Liver (tissue), 9 donors: ENCODE results near the gene NPW. TPM values are rescaled to one million over a fixed set of nuclear protein-coding genes. Genes with fewer than 3 reads are reported as not detected.

ENCODE experiments used
- DNase-seq: peaks from one replicate; pipeline ENCODE4 v3.0.0-alpha.2; 2017; ENCODE audit warnings: low spot score
- H3K27ac ChIP-seq, 2 donors: one replicate each; pipeline ENCODE4 v1.7.0; 2013; ENCODE audit warnings: inconsistent platforms in 2 of 2, low read length in 2 of 2, control low read depth in 1 of 2, low read depth in 1 of 2, mild to moderate bottlenecking in 1 of 2
- H3K27me3 ChIP-seq, 4 donors: one replicate each; pipeline versions ENCODE4 v1.6.1 to v1.7.0; 2013; ENCODE audit warnings: low read length in 3 of 4, inconsistent platforms in 1 of 4, mild to moderate bottlenecking in 1 of 4, moderate library complexity in 1 of 4; ENCODE audit not compliant: control insufficient read depth in 4 of 4, insufficient read depth in 4 of 4
- H3K36me3 ChIP-seq, 4 donors: one replicate each; pipeline versions ENCODE4 v1.6.1 to v1.7.0; 2013; ENCODE audit warnings: low read length in 3 of 4, mild to moderate bottlenecking in 3 of 4, low read depth in 1 of 4, moderate library complexity in 1 of 4; ENCODE audit not compliant: control insufficient read depth in 4 of 4, insufficient read depth in 3 of 4
- H3K4me1 ChIP-seq, 4 donors: one replicate each; pipeline versions ENCODE4 v1.6.1 to v1.7.0; 2013; ENCODE audit warnings: low read length in 3 of 4, mild to moderate bottlenecking in 3 of 4, moderate library complexity in 1 of 4; ENCODE audit not compliant: control insufficient read depth in 4 of 4, insufficient read depth in 4 of 4
- H3K4me3 ChIP-seq, 3 donors: one replicate each; pipeline versions ENCODE4 v1.6.1 to v1.7.0; 2013; ENCODE audit warnings: low read length in 3 of 3, control low read depth in 1 of 3, low read depth in 1 of 3, mild to moderate bottlenecking in 1 of 3
- H3K9ac ChIP-seq, 2 donors: one replicate each; pipeline ENCODE4 v1.7.0; 2013; ENCODE audit warnings: low read length in 2 of 2, mild to moderate bottlenecking in 2 of 2, moderate library complexity in 2 of 2, control low read depth in 1 of 2, low read depth in 1 of 2
- H3K9me3 ChIP-seq, 4 donors: one replicate each; pipeline versions ENCODE4 v1.6.1 to v1.7.0; 2013; ENCODE audit warnings: low read length in 3 of 4; ENCODE audit not compliant: control insufficient read depth in 4 of 4
- EGR1 ChIP-seq, 2 donors: IDR thresholded peaks; 2 replicates each; pipeline ENCODE4 v1.6.1; 2016 to 2018; ENCODE audit warnings: antibody characterized with exemption in 2 of 2, low read depth in 2 of 2
- FOXA1 ChIP-seq: IDR thresholded peaks from 2 replicates; pipeline ENCODE4 v1.6.1; 2016; ENCODE audit warnings: antibody characterized with exemption
- FOXA2 ChIP-seq: IDR thresholded peaks from 2 replicates; pipeline ENCODE4 v1.6.1; 2016; ENCODE audit warnings: antibody characterized with exemption
- GABPA ChIP-seq, 2 donors: IDR thresholded peaks in 1 of 2; conservative IDR thresholded peaks in 1 of 2; 2 replicates each; pipeline ENCODE4 v1.6.1; 2016; ENCODE audit warnings: antibody characterized with exemption in 2 of 2, mild to moderate bottlenecking in 1 of 2, moderate library complexity in 1 of 2
- HNF4A ChIP-seq, 2 donors: conservative IDR thresholded peaks; 2 replicates each; pipeline ENCODE4 v1.6.1; 2016; ENCODE audit warnings: antibody characterized with exemption in 2 of 2, mild to moderate bottlenecking in 2 of 2
- HNF4G ChIP-seq: IDR thresholded peaks from 2 replicates; pipeline ENCODE4 v1.6.1; 2016; ENCODE audit warnings: antibody characterized with exemption
- JUND ChIP-seq, 2 donors: IDR thresholded peaks; 2 replicates each; pipeline ENCODE4 v1.6.1; 2016; ENCODE audit warnings: antibody characterized with exemption in 2 of 2
- NR2F2 ChIP-seq: IDR thresholded peaks from 2 replicates; pipeline ENCODE4 v1.6.1; 2016; ENCODE audit warnings: antibody characterized with exemption
- RAD21 ChIP-seq, 2 donors: IDR thresholded peaks; 2 replicates each; pipeline ENCODE4 v1.6.1; 2016; ENCODE audit warnings: antibody characterized with exemption in 2 of 2, mild to moderate bottlenecking in 2 of 2
- RXRA ChIP-seq, 2 donors: IDR thresholded peaks; 2 replicates each; pipeline ENCODE4 v1.6.1; 2017 to 2018; ENCODE audit warnings: antibody characterized with exemption in 2 of 2, mild to moderate bottlenecking in 1 of 2
- SP1 ChIP-seq: IDR thresholded peaks from 2 replicates; pipeline ENCODE4 v1.6.1; 2018; ENCODE audit warnings: antibody characterized with exemption, mild to moderate bottlenecking
- TAF1 ChIP-seq: conservative IDR thresholded peaks from 2 replicates; pipeline ENCODE4 v1.6.1; 2016; ENCODE audit warnings: antibody characterized with exemption, mild to moderate bottlenecking
- YY1 ChIP-seq: IDR thresholded peaks from 2 replicates; pipeline ENCODE4 v1.6.1; 2016; ENCODE audit warnings: antibody characterized with exemption, mild to moderate bottlenecking
- WGBS: extraction: QIAGEN DNeasy Blood & Tissue Kit; methylation state at CpG from one replicate; pipeline ENCODE4 v1.1.7; 2013; 5-methylcytosine and 5-hydroxymethylcytosine counted together
- polyA plus RNA-seq, 2 donors: library from polyadenylated mRNA; stranded (reverse) in 1 of 2; unstranded in 1 of 2; fragments of 200-250 nt in 1 of 2; fragments of >200 nt in 1 of 2; fragmentation: Nextera tagmentation in 1 of 2; extraction: Ambion mirVana in 1 of 2; gene quantifications; one replicate each; pipeline versions ENCODE4 v1.2.1 to v1.2.3, GENCODE V29; 2013 to 2015
- total RNA-seq, 2 donors: library from RNA; depleted of rRNA; stranded (reverse); fragments of >200 nt; gene quantifications; one replicate each; pipeline ENCODE4 v1.2.3, GENCODE V29; 2014
- TF ChIP-seq, protein P1 (sequence below): IDR thresholded peaks from 2 replicates; pipeline ENCODE4 v1.6.1; 2016; ENCODE audit warnings: antibody characterized with exemption
- TF ChIP-seq, protein P2 (sequence below): IDR thresholded peaks from 2 replicates; pipeline ENCODE4 v1.6.1; 2016; ENCODE audit warnings: antibody characterized with exemption
- TF ChIP-seq, protein P3 (sequence below): IDR thresholded peaks from 2 replicates; pipeline ENCODE4 v1.6.1; 2016; ENCODE audit warnings: antibody characterized with exemption
- TF ChIP-seq, protein P4 (sequence below): fragments of 150-350 bp; IDR thresholded peaks from 2 replicates; pipeline ENCODE4 v1.5.1; 2017; ENCODE audit warnings: improper control_type of control experiment, low read depth, low read length; ENCODE audit not compliant: missing input control
- donor health status: healthy.
- donor health status: healthy.
- donor health status: healthy.
- donor health status: healthy.
- donor health status: healthy.

Gene NPW
- total and polyA plus RNA-seq, 4 donors = 1.3 to 20.6 (median 9.1) TPM

DNA sequence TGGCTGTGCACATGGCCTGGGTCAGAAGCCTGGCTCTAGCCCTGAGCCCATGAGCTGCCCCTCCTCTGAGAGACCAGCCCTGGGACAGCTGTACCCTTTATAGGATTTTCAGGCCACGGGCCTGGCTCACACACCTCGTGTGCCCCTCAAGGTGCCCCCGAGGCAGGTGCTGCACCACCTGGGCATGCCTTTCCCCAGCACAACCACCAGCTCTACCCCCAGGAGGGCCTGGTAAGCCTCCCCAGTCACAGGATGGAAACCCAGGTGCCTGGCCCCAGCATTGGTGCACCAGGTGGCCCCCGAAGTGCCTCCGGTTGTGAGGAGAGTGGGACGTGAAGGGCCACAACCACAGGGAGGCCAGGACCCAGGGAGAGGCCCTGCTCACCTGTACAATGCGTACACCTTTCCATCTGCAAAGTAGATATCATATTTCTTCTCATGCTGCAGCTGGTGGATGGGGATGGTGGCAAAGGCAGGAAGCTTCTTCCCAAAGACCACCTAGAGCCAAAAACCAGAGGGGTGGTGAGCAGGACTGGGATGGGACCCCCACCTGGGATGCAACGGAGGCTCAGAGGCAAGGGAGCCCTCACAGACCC lies 16.3 kb upstream of the NPW start:
- no peak overlapping the region for H3K4me3 ChIP-seq
- H3K9ac ChIP-seq = no peak overlapping the region
- no peak for TF ChIP-seq FOXA1
- TF ChIP-seq RAD21 (IDR thresholded peaks at IDR 0.05) = no peak
- no peak for TF ChIP-seq GABPA (IDR thresholded peaks at IDR 0.05 in 1 of 2, conservative IDR thresholded peaks at IDR 0.05 in 1 of 2)
- no peak for TF ChIP-seq HNF4G
- TF ChIP-seq RXRA (IDR thresholded peaks at IDR 0.05) = no peak
- no peak for TF ChIP-seq FOXA2
- TF ChIP-seq, protein P1, sequence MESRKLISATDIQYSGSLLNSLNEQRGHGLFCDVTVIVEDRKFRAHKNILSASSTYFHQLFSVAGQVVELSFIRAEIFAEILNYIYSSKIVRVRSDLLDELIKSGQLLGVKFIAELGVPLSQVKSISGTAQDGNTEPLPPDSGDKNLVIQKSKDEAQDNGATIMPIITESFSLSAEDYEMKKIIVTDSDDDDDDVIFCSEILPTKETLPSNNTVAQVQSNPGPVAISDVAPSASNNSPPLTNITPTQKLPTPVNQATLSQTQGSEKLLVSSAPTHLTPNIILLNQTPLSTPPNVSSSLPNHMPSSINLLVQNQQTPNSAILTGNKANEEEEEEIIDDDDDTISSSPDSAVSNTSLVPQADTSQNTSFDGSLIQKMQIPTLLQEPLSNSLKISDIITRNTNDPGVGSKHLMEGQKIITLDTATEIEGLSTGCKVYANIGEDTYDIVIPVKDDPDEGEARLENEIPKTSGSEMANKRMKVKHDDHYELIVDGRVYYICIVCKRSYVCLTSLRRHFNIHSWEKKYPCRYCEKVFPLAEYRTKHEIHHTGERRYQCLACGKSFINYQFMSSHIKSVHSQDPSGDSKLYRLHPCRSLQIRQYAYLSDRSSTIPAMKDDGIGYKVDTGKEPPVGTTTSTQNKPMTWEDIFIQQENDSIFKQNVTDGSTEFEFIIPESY = no peak
- H3K27me3 ChIP-seq = no peaks in the 10 kb centered on the region
- H3K27ac ChIP-seq = no peak overlapping the region
- 79% methylated on average over 8 of the region's 8 CpGs for WGBS
- no peaks in the 10 kb centered on the region for H3K9me3 ChIP-seq
- peaks cover 19 to 49% (median 22%) of the 10 kb centered on the region in 4 donors for H3K36me3 ChIP-seq
- H3K4me1 ChIP-seq = peaks cover 36 to 48% (median 41%) of the 10 kb centered on the region in 4 donors
- no peak for DNase-seq

DNA sequence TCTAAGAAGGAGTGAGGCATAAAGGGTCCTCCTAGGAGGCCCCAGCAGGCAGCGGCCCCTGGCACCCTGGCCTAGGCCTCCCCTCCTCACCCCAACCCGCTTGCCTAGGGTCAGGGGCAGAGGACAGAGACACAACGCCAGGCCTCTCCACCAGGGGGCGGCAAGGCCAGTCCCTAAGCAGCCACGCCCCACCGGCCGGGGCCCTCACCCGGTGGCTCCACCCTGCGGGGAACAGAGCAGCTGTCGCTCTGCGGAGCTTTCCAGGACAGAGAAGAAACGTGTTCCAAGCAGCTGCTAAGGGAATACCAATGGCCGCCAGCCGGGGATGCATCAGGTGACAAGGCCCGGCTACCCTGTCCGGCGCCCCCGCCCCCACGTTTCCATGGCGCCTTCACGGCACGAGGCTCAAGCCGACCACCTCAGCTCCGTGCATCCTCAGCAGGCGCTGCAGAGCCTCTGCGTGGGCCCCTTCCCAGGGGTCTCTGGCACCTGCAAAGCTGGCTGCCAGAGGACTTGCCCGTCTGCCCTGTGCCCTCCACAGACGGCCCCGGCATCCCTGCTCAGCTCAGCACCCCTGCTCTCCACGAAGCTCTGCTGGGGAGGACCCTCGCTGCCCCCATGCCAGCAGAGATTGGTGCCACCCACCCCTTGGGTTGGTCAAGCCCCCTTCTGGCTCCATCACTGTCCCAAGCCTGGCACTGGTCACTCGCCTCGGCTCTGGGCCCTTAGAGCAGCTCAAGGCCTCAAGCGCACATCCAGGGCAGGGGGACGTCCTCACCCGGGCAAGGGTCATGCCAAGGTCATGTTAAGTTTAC lies 15.6 kb upstream of the NPW start:
- peak; percentile 92 for DNase-seq
- Histone ChIP-seq H3K4me3 (no peak overlapping the region), H3K27ac (no peak overlapping the region), H3K36me3 (peaks cover 17 to 43% (median 21%) of the 10 kb centered on the region in 4 donors), H3K27me3 (no peaks in the 10 kb centered on the region), H3K9ac (no peak overlapping the region), H3K4me1 (peaks cover 36 to 51% (median 45%) of the 10 kb centered on the region in 4 donors), H3K9me3 (no peaks in the 10 kb centered on the region)
- TF ChIP-seq SP1 (peak; percentile 32), HNF4A (conservative IDR thresholded peaks at IDR 0.05) (no peak), YY1 (no peak), EGR1 (IDR thresholded peaks at IDR 0.05; ENCODE audit: low read depth in 2 of 2) (no peak), RXRA (IDR thresholded peaks at IDR 0.05) (peak in 1 of 2 donors; percentile 54), RAD21 (IDR thresholded peaks at IDR 0.05) (peak; percentile 71 to 85), JUND (IDR thresholded peaks at IDR 0.05) (no peak), GABPA (IDR thresholded peaks at IDR 0.05 in 1 of 2, conservative IDR thresholded peaks at IDR 0.05 in 1 of 2) (no peak), TAF1 (no peak), NR2F2 (no peak), FOXA2 (no peak)
- TF ChIP-seq, protein P2, sequence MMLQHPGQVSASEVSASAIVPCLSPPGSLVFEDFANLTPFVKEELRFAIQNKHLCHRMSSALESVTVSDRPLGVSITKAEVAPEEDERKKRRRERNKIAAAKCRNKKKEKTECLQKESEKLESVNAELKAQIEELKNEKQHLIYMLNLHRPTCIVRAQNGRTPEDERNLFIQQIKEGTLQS = no peak
- TF ChIP-seq, protein P1 = no peak
- TF ChIP-seq, protein P3, sequence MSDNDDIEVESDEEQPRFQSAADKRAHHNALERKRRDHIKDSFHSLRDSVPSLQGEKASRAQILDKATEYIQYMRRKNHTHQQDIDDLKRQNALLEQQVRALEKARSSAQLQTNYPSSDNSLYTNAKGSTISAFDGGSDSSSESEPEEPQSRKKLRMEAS = no peak
- TF ChIP-seq, protein P4, sequence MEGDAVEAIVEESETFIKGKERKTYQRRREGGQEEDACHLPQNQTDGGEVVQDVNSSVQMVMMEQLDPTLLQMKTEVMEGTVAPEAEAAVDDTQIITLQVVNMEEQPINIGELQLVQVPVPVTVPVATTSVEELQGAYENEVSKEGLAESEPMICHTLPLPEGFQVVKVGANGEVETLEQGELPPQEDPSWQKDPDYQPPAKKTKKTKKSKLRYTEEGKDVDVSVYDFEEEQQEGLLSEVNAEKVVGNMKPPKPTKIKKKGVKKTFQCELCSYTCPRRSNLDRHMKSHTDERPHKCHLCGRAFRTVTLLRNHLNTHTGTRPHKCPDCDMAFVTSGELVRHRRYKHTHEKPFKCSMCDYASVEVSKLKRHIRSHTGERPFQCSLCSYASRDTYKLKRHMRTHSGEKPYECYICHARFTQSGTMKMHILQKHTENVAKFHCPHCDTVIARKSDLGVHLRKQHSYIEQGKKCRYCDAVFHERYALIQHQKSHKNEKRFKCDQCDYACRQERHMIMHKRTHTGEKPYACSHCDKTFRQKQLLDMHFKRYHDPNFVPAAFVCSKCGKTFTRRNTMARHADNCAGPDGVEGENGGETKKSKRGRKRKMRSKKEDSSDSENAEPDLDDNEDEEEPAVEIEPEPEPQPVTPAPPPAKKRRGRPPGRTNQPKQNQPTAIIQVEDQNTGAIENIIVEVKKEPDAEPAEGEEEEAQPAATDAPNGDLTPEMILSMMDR = peak; percentile 80
- 37% methylated on average over 36 of the region's 36 CpGs for WGBS
